Immature natural killer cell (primary cell): ENCODE data around the gene ACAN. TPM values are rescaled to one million over a fixed set of nuclear protein-coding genes. Genes with fewer than 3 reads are reported as not detected.

ENCODE experiments used
- DNase-seq, 3 donors: peaks; one replicate each; pipeline ENCODE4 v3.0.0; 2022; ENCODE audit warnings: mixed read lengths in 1 of 3
- H3K27ac Mint-ChIP-seq, 6 donors: one replicate each; pipeline ENCODE4 v1.8.0; 2020; ENCODE audit warnings: mixed read lengths in 6 of 6, mild to moderate bottlenecking in 5 of 6, inconsistent platforms in 4 of 6, moderate library complexity in 3 of 6
- H3K27me3 Mint-ChIP-seq, 3 donors: one replicate each; pipeline ENCODE4 v1.8.0; 2020 to 2021; ENCODE audit warnings: low read depth in 3 of 3, mild to moderate bottlenecking in 3 of 3, mixed read lengths in 3 of 3, moderate library complexity in 3 of 3, inconsistent platforms in 1 of 3
- H3K36me3 Mint-ChIP-seq, 3 donors: one replicate each; pipeline ENCODE4 v1.8.0; 2020; ENCODE audit warnings: mixed read lengths in 3 of 3, inconsistent platforms in 2 of 3, mild to moderate bottlenecking in 2 of 3
- H3K4me1 Mint-ChIP-seq, 2 donors: one replicate each; pipeline ENCODE4 v1.8.0; 2020; ENCODE audit warnings: inconsistent platforms in 2 of 2, mild to moderate bottlenecking in 2 of 2, mixed read lengths in 2 of 2, moderate library complexity in 1 of 2
- H3K4me3 Mint-ChIP-seq, 5 donors: one replicate each; pipeline ENCODE4 v1.8.0; 2020; ENCODE audit warnings: mild to moderate bottlenecking in 5 of 5, mixed read lengths in 5 of 5, inconsistent platforms in 3 of 5, moderate library complexity in 3 of 5
- H3K9me3 Mint-ChIP-seq, 6 donors: one replicate each; pipeline ENCODE4 v1.8.0; 2020; ENCODE audit warnings: mild to moderate bottlenecking in 6 of 6, mixed read lengths in 6 of 6, inconsistent platforms in 4 of 6, moderate library complexity in 3 of 6
- polyA plus RNA-seq, 3 donors: library from polyadenylated mRNA; unstranded; fragments of 300-500 nt; fragmentation: Illumina TruSeq; gene quantifications; one replicate each; pipeline ENCODE4 v1.2.3, GENCODE V29; 2021

Gene ACAN
- not detected for polyA plus RNA-seq

DNA sequence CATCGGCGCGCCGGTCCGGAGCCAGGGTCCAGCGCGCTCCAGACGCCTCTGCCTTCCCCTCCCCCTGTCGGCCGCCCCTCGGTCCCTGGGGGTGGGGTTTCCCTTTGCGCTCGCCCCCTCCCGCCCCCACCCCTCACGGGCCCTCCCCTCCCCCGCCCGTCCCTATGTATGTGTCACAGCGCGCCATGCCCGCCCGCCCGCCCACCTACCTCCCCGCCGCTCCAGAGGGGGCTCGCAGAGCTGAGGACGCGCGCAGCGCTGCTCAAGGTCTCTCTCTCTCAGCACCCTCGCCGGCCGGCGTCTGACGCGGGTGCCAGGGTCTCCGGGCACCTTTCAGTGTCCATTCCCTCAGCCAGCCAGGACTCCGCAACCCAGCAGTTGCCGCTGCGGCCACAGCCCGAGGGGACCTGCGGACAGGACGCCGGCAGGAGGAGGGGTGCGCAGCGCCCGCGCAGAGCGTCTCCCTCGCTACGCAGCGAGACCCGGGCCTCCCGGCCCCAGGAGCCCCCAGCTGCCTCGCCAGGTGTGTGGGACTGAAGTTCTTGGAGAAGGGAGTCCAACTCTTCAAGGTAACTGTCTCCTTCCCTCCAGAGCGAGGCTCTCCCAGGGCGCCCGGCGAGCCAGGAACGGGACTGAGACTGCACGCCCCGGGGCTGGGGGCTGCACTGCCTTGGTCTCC is at the start of gene ACAN:
TSS of gene ACAN (plus strand) at position 196 of the 679 bp plus-strand sequence. CDS start 32,771 bp downstream, outside the sequence.
- DNase-seq, result no peak
- no peak within 1 kb of the TSS for H3K27ac Mint-ChIP-seq
- H3K4me3 Mint-ChIP-seq, result peak within 1 kb of the TSS in 2 of 5 donors; percentile 24 to 60
- peaks cover 2 to 5% of the 10 kb centered on the region in 2 donors for H3K4me1 Mint-ChIP-seq
- H3K9me3 Mint-ChIP-seq, result no peaks in the 10 kb centered on the region
- no peaks in the 10 kb centered on the region for H3K36me3 Mint-ChIP-seq
- peaks cover 21 to 33% (median 24%) of the 10 kb centered on the region in 3 donors for H3K27me3 Mint-ChIP-seq

DNA sequence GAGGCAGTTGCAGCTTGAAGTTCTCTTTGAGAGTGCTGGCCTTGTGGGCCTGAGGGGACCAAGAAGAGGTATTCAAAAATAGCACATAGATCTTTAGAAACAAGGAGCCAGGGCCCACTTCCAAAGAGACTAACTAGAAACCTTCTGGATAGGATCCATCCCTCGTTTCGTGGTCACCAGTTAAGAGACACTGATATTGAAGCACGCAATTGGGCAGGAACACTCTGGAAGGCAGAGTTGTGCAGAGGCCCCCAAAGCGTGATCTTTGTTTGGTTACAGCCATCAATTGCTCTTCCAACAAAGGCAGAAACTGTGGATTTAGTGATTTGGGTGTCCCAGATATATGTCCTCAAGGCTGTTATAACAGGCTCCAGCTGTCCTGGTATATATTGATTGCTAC is 46.7 kb upstream of the ACAN start:
- peaks cover 1 to 14% (median 4%) of the 10 kb centered on the region in 3 donors for H3K27me3 Mint-ChIP-seq
- H3K4me1 Mint-ChIP-seq, result no peaks in the 10 kb centered on the region
- no peak for DNase-seq
- H3K9me3 Mint-ChIP-seq, result peaks cover 0 to 2% (median 0%) of the 10 kb centered on the region in 6 donors
- H3K27ac Mint-ChIP-seq, result no peak overlapping the region
- H3K4me3 Mint-ChIP-seq, result no peak overlapping the region
- no peaks in the 10 kb centered on the region for H3K36me3 Mint-ChIP-seq

DNA sequence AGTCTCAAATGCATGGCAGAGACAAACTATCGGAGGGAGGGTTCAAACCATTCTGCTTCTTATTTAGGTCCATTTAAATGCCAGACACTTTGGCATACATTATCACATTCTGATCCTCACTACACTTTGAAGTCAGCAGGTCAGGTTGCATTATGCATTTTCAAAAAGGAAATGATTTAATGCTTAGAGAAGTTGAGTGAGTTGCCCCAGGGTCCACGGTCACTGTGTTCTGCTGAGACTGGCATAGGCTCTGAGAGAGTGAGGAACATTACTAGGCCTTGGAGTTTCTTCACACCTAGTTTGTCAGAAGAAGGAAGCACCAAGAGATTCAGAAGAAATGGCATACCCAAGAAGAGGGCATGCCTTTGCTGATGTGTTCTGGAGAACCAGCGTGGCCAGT is 46.3 kb upstream of the ACAN start:
- peaks cover 0 to under 1% (median 0%) of the 10 kb centered on the region in 6 donors for H3K9me3 Mint-ChIP-seq
- no peak overlapping the region for H3K4me3 Mint-ChIP-seq
- H3K27ac Mint-ChIP-seq, result no peak overlapping the region
- no peak for DNase-seq
- H3K27me3 Mint-ChIP-seq, result peaks cover 0 to 13% (median 4%) of the 10 kb centered on the region in 3 donors
- no peaks in the 10 kb centered on the region for H3K36me3 Mint-ChIP-seq
- no peaks in the 10 kb centered on the region for H3K4me1 Mint-ChIP-seq

DNA sequence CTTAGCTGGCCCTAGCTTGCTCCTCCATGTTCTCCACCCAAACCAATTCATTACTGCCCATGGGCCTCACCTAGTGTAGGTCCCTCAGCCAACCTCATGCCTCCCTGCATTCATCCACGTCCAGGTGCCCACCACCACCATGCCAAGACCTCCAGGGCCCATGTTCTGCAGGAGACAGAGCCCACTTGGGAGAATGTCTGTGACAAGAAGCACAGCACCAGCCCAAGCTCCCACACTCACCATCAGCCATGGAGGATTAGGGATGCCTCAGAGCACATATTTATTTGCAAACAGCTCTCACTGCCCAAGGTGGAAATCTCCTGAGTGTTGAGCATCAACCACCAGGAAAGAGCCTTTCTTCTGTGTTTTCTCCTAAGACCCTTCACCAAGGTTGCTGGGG is 43.4 kb upstream of the ACAN start:
- Mint-ChIP-seq H3K4me3 (no peak overlapping the region), H3K36me3 (no peaks in the 10 kb centered on the region), H3K4me1 (no peaks in the 10 kb centered on the region), H3K9me3 (no peaks in the 10 kb centered on the region), H3K27ac (no peak overlapping the region), H3K27me3 (peaks cover 0 to 9% (median 0%) of the 10 kb centered on the region in 3 donors)
- DNase-seq, result no peak

DNA sequence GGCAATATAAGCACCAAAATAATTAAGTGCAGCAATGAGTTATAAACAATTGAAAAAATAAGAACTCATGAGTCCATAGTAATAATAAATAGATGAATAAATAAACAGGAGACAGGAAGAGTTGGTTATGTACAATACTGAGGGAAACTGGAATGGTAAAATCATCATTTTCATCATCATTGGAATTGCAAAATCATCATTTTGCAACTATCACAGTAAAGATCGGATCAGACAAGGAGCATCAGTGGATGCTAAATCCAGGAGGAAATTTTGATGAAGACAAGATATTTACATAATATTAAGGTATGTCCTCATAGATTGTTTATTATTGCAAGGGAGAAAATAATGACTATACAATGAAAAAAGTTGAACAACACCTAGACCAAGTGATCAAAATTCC is 38.8 kb upstream of the ACAN start:
- DNase-seq, result no peak
- H3K27ac Mint-ChIP-seq, result no peak overlapping the region
- no peaks in the 10 kb centered on the region for H3K9me3 Mint-ChIP-seq
- peaks cover under 1 to 4% (median 3%) of the 10 kb centered on the region in 3 donors for H3K27me3 Mint-ChIP-seq
- H3K36me3 Mint-ChIP-seq, result no peaks in the 10 kb centered on the region
- H3K4me3 Mint-ChIP-seq, result no peak overlapping the region
- H3K4me1 Mint-ChIP-seq, result no peaks in the 10 kb centered on the region

DNA sequence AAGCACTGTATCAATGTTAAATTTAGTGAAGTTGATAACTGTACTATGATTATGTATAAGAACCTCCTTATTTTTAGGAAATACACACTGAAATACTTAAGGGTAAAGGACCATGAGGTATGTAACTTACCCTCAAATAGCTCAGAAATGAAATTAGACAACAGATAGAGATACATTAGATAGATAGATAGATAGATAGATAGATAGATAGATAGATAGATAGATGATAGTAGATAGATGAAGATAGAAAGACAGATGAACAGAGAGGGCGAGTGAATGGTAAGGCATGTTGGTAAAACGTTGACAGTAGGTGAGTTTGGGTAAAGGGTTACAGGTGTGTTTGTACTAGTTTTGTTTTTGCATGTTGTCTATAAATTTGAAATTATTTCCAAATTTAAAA is 38.0 kb upstream of the ACAN start:
- no peak for DNase-seq
- Mint-ChIP-seq H3K4me3 (no peak overlapping the region), H3K9me3 (peaks cover 0 to 4% (median 0%) of the 10 kb centered on the region in 6 donors), H3K27me3 (peaks cover 2 to 8% (median 4%) of the 10 kb centered on the region in 3 donors), H3K4me1 (no peaks in the 10 kb centered on the region), H3K27ac (no peak overlapping the region), H3K36me3 (no peaks in the 10 kb centered on the region)

DNA sequence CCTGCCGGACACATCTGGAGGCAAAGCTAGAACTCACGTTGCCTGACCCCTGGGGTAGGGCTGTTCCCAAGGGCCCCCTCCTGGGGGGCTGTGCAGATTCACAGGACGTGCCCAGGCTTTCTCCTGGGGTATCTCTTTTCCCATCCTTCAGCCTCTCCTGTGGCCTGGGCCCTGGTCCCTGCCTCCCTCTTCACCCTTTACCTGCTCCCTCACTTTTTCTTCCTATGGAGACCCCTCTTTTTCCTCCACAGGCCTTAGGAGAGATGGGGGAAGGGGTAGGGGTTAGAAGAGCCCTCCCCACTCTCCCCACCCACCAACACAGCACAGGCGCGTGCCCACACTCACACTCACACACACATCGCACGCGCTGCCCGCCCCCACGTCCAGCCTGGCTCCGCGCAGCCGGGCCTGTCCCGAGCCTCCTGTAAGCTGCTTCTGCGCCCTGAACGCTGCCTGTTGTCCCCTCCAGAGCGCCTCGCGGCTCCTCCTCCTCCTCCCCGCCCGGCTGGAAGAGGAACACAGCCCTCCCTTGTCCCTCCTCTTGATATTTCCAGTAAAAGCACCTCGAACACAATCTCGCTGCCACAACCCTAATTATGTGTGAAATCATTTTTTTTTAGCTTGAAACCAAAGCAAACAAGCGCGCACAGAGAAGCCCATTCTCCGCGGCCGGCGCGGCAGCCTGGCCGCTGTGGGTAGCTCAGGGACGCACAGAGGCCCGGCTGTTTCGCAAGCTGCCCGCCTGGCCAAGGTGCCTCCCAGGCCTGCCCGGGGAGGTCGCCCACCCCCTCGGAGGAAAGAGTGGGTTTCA is 33.9 kb upstream of the ACAN start:
- H3K4me3 Mint-ChIP-seq, result no peak overlapping the region
- H3K36me3 Mint-ChIP-seq, result no peaks in the 10 kb centered on the region
- peaks cover 6 to 9% (median 9%) of the 10 kb centered on the region in 3 donors for H3K27me3 Mint-ChIP-seq
- peaks cover 0 to 13% (median under 1%) of the 10 kb centered on the region in 6 donors for H3K9me3 Mint-ChIP-seq
- no peaks in the 10 kb centered on the region for H3K4me1 Mint-ChIP-seq
- H3K27ac Mint-ChIP-seq, result no peak overlapping the region
- DNase-seq, result no peak

DNA sequence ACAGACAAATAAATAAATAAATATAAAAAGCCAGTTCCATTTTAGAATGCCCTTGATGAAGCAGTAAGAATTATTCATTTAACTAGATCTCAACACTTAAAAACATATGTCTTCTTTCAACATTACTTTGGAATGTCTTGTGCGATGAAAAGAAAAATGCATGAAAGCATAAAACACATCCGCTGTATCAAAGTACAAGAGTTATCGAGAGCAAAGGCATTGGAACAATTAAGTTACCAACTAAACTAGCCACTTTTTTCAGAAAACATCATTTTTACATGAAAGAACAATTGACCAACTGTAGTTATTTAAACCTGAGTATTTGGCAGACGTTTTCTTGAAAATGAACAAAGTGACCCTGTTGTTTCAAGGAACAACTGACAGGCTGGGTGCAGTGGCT is 27.5 kb upstream of the ACAN start:
- peaks cover 0 to 13% (median 3%) of the 10 kb centered on the region in 6 donors for H3K9me3 Mint-ChIP-seq
- H3K36me3 Mint-ChIP-seq, result no peaks in the 10 kb centered on the region
- no peak for DNase-seq
- no peak overlapping the region for H3K27ac Mint-ChIP-seq
- peaks cover 2 to 17% (median 6%) of the 10 kb centered on the region in 3 donors for H3K27me3 Mint-ChIP-seq
- H3K4me1 Mint-ChIP-seq, result no peaks in the 10 kb centered on the region
- H3K4me3 Mint-ChIP-seq, result no peak overlapping the region

DNA sequence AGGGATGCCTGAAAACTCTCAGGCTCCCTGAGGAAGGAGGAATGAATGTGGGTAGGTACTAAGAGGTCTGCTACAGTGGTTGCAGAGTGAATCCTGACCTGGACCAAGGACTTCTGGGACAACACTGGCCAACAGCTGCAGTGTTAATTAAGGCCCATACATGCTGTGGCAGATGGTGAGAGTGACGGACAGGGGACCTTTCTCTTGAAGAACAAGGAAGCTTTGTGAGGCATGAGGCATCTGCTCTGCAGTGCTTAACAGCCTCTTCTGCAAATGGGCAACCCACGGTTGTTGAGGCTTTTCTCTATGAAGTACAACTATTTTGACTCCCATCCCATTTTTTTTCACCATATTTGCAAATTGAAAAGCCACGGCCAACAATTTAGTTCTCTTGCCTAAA is 26.6 kb upstream of the ACAN start:
- Mint-ChIP-seq H3K27me3 (peaks cover 2 to 16% (median 4%) of the 10 kb centered on the region in 3 donors), H3K27ac (no peak overlapping the region), H3K36me3 (no peaks in the 10 kb centered on the region), H3K9me3 (peaks cover 0 to 12% (median 3%) of the 10 kb centered on the region in 6 donors), H3K4me1 (no peaks in the 10 kb centered on the region), H3K4me3 (no peak overlapping the region)
- no peak for DNase-seq

DNA sequence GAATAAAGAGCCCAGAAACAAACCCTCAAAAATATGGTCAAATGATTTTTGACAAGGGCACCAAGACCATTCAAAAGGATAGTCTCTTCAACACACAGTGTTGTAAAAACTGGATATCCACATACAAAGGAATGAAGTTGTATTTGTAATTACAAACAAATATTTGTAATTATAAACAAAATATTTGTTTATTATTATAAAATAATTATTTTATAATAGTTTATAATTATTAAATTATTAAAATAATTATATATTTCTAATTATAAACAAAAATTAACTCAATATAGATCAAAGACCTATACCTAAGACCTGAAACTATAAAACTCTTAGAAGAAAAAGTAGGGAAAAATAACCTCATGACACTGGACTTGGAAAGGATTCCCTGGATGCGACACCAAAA is 23.3 kb upstream of the ACAN start:
- no peaks in the 10 kb centered on the region for H3K36me3 Mint-ChIP-seq
- no peaks in the 10 kb centered on the region for H3K4me1 Mint-ChIP-seq
- no peak overlapping the region for H3K4me3 Mint-ChIP-seq

DNA sequence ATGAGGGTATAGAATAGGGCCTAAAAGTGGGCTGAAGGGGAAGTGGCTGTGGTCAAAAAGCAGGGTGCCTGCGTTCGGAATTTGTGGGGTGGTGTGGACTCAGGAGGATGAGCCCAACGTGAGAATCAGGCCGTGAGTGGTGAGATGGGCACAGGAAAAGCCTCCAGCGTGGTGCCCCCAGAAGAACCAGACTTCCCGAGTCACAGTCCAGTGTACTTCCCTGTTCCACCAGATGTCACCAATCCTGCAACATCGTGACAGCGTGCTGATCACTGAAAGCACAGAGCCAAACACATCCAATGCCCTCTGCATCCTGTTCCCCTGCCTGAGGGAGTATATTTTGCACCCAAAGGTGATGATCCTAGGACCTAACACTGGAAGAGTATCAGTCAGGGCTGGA is 20.8 kb upstream of the ACAN start:
- no peaks in the 10 kb centered on the region for H3K36me3 Mint-ChIP-seq
- no peak for DNase-seq
- H3K4me1 Mint-ChIP-seq, result no peaks in the 10 kb centered on the region
- peaks cover 1 to 14% (median 5%) of the 10 kb centered on the region in 3 donors for H3K27me3 Mint-ChIP-seq
- no peaks in the 10 kb centered on the region for H3K9me3 Mint-ChIP-seq
- no peak overlapping the region for H3K4me3 Mint-ChIP-seq
- no peak overlapping the region for H3K27ac Mint-ChIP-seq

More for the DNA sequence above, 23.3 kb upstream of the ACAN start:
- Mint-ChIP-seq H3K27ac (no peak overlapping the region), H3K27me3 (peaks cover 1 to 20% (median 5%) of the 10 kb centered on the region in 3 donors), H3K9me3 (peaks cover 0 to 6% (median 1%) of the 10 kb centered on the region in 6 donors)
- DNase-seq, result no peak

DNA sequence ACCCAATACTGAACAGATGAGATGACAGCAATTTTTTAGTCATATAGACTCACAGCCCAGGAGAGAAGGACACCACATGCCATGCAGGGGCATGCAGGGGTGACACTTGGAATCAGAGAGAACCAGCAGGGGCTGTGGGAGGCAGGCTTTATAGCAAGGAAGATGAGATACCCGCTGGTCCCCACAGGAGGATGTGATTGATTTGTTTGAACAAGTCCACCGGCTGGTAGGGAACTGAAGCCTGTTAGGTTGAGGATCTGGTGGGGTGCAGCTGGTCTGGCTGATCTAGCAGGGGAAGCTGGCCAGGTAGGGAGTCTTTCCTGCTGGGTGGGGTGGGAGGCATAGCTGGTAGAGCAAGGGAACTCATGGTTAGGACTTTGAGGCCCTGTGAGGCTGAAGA is 18.0 kb upstream of the ACAN start:
- H3K27ac Mint-ChIP-seq, result no peak overlapping the region
- DNase-seq, result no peak
- H3K36me3 Mint-ChIP-seq, result no peaks in the 10 kb centered on the region
- H3K27me3 Mint-ChIP-seq, result peaks cover 1 to 11% (median 3%) of the 10 kb centered on the region in 3 donors
- no peak overlapping the region for H3K4me3 Mint-ChIP-seq
- no peaks in the 10 kb centered on the region for H3K9me3 Mint-ChIP-seq
- H3K4me1 Mint-ChIP-seq, result no peaks in the 10 kb centered on the region

DNA sequence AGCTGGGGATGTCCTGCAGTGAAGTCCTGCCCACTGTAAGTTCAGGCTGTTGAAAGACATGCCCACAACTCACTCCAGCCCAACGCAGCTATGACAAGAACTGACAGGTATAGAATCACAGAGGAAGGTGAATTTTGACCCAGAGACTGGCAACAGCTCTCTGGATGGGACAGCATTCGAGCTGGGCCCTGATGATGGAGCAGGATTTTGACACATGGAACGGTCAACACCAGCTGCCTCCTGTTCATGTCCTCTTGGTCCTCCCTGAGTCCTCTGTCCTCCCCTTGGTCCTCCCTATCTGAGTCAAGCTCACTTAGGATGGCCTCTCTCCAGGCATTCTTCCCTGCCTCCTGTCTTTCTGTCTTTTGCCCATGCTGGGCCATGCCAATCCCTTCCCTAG is 15.2 kb upstream of the ACAN start:
- Mint-ChIP-seq H3K27ac (no peak overlapping the region), H3K27me3 (peaks cover 0 to 12% (median 5%) of the 10 kb centered on the region in 3 donors), H3K4me1 (no peaks in the 10 kb centered on the region), H3K4me3 (no peak overlapping the region), H3K9me3 (peaks cover 0 to 3% (median 0%) of the 10 kb centered on the region in 6 donors), H3K36me3 (no peaks in the 10 kb centered on the region)
- no peak for DNase-seq

DNA sequence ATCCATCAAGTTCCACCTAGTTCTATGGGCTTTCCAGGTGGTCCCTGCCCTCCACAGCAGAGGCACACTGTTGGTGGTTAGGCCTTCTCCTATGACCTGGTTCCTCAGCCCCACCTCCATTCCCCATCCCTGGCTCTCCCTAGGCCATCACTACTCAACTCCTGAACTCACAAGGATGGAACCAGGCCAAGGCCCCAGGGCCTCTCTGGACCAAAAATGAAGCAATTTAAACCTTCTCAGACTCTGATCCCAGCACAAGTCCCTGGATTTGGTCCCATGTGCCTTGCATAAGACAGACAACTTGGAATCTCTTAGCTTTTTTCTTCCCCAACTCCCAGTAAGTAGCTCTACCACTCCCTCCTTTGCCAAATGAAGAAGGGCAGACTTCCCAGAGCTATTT is 14.4 kb upstream of the ACAN start:
- H3K27me3 Mint-ChIP-seq, result peaks cover 3 to 16% (median 8%) of the 10 kb centered on the region in 3 donors
- H3K4me1 Mint-ChIP-seq, result no peaks in the 10 kb centered on the region
- no peaks in the 10 kb centered on the region for H3K36me3 Mint-ChIP-seq
- peaks cover 0 to 3% (median 0%) of the 10 kb centered on the region in 6 donors for H3K9me3 Mint-ChIP-seq
- H3K4me3 Mint-ChIP-seq, result no peak overlapping the region
- DNase-seq, result no peak
- no peak overlapping the region for H3K27ac Mint-ChIP-seq
